Transverse colon (tissue), 4 donors: ENCODE data around the gene LRRC4B. TPM values are rescaled to one million over a fixed set of nuclear protein-coding genes. Genes with fewer than 3 reads are reported as not detected.

Experiments used
- DNase-seq: peaks from one replicate; pipeline ENCODE4 v3.0.0-alpha.2; 2019
- H3K27ac ChIP-seq, 4 donors: fragments of 200-600 bp; sonication (generic); 2 replicates each; pipeline ENCODE4 v1.5.1; 2016 to 2018; ENCODE audit warnings: inconsistent platforms in 4 of 4
- H3K27me3 ChIP-seq: fragments of 200-600 bp; sonication (generic); 2 replicates; pipeline ENCODE4 v1.5.1; 2017; ENCODE audit warnings: inconsistent platforms
- H3K36me3 ChIP-seq, 4 donors: fragments of 200-600 bp; sonication (generic); 2 replicates each; pipeline ENCODE4 v1.5.1; 2017 to 2019; ENCODE audit warnings: inconsistent platforms in 4 of 4
- H3K4me1 ChIP-seq, 4 donors: fragments of 200-600 bp; sonication (generic); 2 replicates each; pipeline ENCODE4 v1.5.1; 2017 to 2020; ENCODE audit warnings: inconsistent platforms in 4 of 4
- H3K4me3 ChIP-seq, 4 donors: fragments of 200-600 bp; sonication (generic); 1 replicate in 1 of 4; 2 replicates in 3 of 4; pipeline versions ENCODE4 v1.5.1 to v1.6.1; 2017 to 2019; ENCODE audit warnings: inconsistent platforms in 4 of 4
- H3K9me3 ChIP-seq, 2 donors: fragments of 200-600 bp; sonication (generic); 2 replicates each; pipeline ENCODE4 v1.5.1; 2017 to 2019; ENCODE audit warnings: inconsistent platforms in 2 of 2
- CTCF ChIP-seq, 5 experiments: fragments of 200-600 bp in 3 of 5; fragments of 450-650 bp in 2 of 5; sonication (generic) in 3 of 5; IDR thresholded peaks; 1 replicate in 2 of 5; 2 replicates in 3 of 5; pipeline ENCODE4 v1.5.1; 2016 to 2017; ENCODE audit warnings: antibody characterized with exemption in 5 of 5, inconsistent platforms in 3 of 5, mild to moderate bottlenecking in 2 of 5, moderate library complexity in 1 of 5
- EP300 ChIP-seq: sonication (generic); formaldehyde crosslinking; IDR thresholded peaks from one replicate; pipeline ENCODE4 v1.6.1; 2017; ENCODE audit warnings: antibody characterized with exemption, low read depth
- POLR2A ChIP-seq: fragments of 450-650 bp; IDR thresholded peaks from one replicate; pipeline ENCODE4 v1.6.1; 2016; ENCODE audit warnings: antibody characterized with exemption, mild to moderate bottlenecking, moderate library complexity
- POLR2AphosphoS5 ChIP-seq, 3 donors: sonication (generic); formaldehyde crosslinking; IDR thresholded peaks; one replicate each; pipeline ENCODE4 v1.6.1; 2016; ENCODE audit warnings: antibody characterized with exemption in 3 of 3
- WGBS, 2 donors: methylation state at CpG; one replicate each; pipeline ENCODE4 v1.1.5; 2018; ENCODE audit warnings: low coverage in 1 of 2; 5-methylcytosine and 5-hydroxymethylcytosine counted together
- in situ Hi-C, 4 donors: fragments of 200-750 bp; cut with MboI; loops; one replicate each; pipeline versions ENCODE4 v1.15.0 to v1.15.1; 2017; ENCODE audit warnings: low sequenced_read_pairs in 3 of 4, low pct_ligation_motif_present in 1 of 4, low pct_unique_long_range_greater_than_20kb in 1 of 4
- intact Hi-C: fragments of 100-400 bp; cut with DNase I; formaldehyde crosslinking; loops from one replicate; pipeline ENCODE4 v1.15.1; 2023; ENCODE audit warnings: low total_unique reads
- total RNA-seq, 4 donors: library from RNA; depleted of rRNA; stranded (reverse); fragments of >200 nt; gene quantifications; one replicate each; pipeline ENCODE4 v1.1.0, GENCODE V29; 2016

The LRRC4B gene
- total RNA-seq, 4 donors from 2014 or later, result 0.37 to 1.4 (median 0.91) TPM

- Histone ChIP-seq H3K27me3 (no peaks in the 10 kb centered on the region), H3K9me3 (no peaks in the 10 kb centered on the region), H3K27ac (no peak overlapping the region), H3K4me1 (peaks cover 0 to 7% (median 6%) of the 10 kb centered on the region in 4 donors), H3K4me3 (no peak overlapping the region), H3K36me3 (no peaks in the 10 kb centered on the region)
- no peak for TF ChIP-seq EP300
- TF ChIP-seq CTCF (IDR thresholded peaks at IDR 0.05), result no peak
- TF ChIP-seq POLR2A, result no peak
- no peak for TF ChIP-seq POLR2AphosphoS5 (IDR thresholded peaks at IDR 0.05)
- intact Hi-C loops, result loop anchor here (5.0 kb wide), 1 partner anchor 619 kb away; no protein-coding TSS in a partner anchor
- in situ Hi-C loops, result no loop called here
- DNase-seq, result no peak
- 48 to 80% methylated on average over 1 to 12 of the region's 12 CpGs for WGBS, 2 donors
Observed at GRCh38 chr19:50501186-50501567, 67.1 kb downstream of the LRRC4B start.

DNA sequence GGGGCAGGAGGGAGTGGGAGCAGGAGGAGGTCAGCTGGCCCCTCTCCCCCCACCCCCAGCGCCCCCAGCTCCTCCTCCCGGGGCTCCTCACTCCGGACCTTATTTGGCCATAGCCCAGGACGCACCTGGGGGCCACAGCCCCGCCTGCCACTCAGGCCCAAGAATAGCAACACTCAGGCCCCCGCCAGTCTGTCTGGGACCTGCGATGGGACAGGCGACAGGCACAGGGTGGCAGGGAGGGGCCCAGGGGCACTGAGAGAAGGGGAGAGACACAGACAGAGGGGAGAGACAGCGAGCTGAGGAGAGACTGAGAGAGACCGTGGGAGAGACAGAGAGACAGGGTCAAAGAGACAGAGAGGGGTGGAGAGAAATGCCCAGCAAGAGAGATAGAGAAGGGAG, 67.5 kb downstream of the LRRC4B start:
- in situ Hi-C loops, result no loop called here
- H3K27me3 ChIP-seq, result no peaks in the 10 kb centered on the region
- no peak for TF ChIP-seq EP300
- TF ChIP-seq POLR2A, result no peak
- TF ChIP-seq POLR2AphosphoS5 (IDR thresholded peaks at IDR 0.05), result no peak
- no peak for TF ChIP-seq CTCF (IDR thresholded peaks at IDR 0.05)
- intact Hi-C loops, result loop anchor here (5.0 kb wide), 1 partner anchor 618 kb away; no protein-coding TSS in a partner anchor
- no peak for DNase-seq
- no peak overlapping the region for H3K4me3 ChIP-seq
- H3K9me3 ChIP-seq, result no peaks in the 10 kb centered on the region
- H3K27ac ChIP-seq, result no peak overlapping the region
- H3K4me1 ChIP-seq, result peaks cover 0 to 7% (median 6%) of the 10 kb centered on the region in 4 donors
- H3K36me3 ChIP-seq, result no peaks in the 10 kb centered on the region
- WGBS, 2 donors, result 25 to 58% methylated on average over 4 to 10 of the region's 10 CpGs

- Histone ChIP-seq H3K36me3 (no peaks in the 10 kb centered on the region), H3K27me3 (no peaks in the 10 kb centered on the region), H3K4me1 (peaks cover 0 to 7% (median 6%) of the 10 kb centered on the region in 4 donors), H3K9me3 (no peaks in the 10 kb centered on the region), H3K4me3 (no peak overlapping the region), H3K27ac (no peak overlapping the region)
- WGBS, 2 donors, result 66% methylated on average over 26 of the region's 27 CpGs; no CpG with 5 or more reads in 1 of the 2 donors
- DNase-seq, result no peak
- in situ Hi-C loops (no loop called here), intact Hi-C loops (loop anchor here (5.0 kb wide), 1 partner anchor 618 kb away; no protein-coding TSS in a partner anchor)
- no peak for TF ChIP-seq POLR2A
- no peak for TF ChIP-seq EP300
- no peak for TF ChIP-seq CTCF (IDR thresholded peaks at IDR 0.05)
- TF ChIP-seq POLR2AphosphoS5 (IDR thresholded peaks at IDR 0.05), result no peak
Observed at GRCh38 chr19:50500060-50500752, 68.0 kb downstream of the LRRC4B start.

DNA sequence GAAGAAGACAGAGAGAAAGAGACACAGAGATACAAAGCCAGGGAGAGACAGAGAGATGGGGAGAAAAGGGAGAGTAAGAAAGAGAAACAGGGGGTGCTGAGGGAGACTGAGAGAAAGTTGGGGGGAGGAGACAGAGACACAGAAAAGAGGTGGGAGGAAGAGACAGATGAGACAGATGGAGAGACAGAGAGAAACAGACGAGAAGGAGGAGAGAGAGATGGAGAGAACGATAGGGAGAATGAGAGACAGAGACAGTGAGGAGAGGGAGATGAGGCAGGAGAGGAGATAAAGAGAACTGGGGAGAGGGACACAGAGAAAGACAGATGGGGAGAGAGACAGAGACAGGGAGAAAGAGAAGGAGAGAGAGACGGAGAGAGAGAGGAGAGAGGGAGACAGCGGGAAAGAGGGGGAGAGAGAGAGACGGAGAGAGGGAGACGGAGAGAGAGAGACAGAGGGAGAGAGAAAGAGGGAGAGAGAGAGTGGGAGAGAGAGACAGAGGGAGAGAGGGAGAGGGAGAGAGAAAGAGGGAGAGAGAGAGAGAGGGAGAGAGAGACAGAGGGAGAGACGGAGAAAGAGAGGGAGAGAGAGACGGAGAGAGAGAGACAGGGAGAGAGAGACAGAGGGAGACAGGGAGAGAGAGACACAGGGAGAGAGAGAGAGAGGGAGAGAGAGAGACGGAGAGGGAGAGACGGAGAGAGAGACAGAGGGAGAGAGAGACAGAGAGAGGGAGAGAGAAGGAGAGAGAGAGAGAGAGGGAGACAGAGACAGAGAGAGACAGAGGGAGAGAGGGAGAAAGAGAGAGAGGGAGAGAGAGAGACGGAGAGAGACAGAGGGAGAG, 69.8 kb downstream of the LRRC4B start:
- WGBS, 2 donors, result 82 to 86% methylated on average over 9 to 11 of the region's 11 CpGs
- H3K27me3 ChIP-seq, result no peaks in the 10 kb centered on the region
- no peaks in the 10 kb centered on the region for H3K9me3 ChIP-seq
- H3K4me3 ChIP-seq, result no peak overlapping the region
- in situ Hi-C loops, result no loop called here
- DNase-seq, result no peak
- TF ChIP-seq POLR2AphosphoS5 (IDR thresholded peaks at IDR 0.05) (no peak), EP300 (no peak), CTCF (IDR thresholded peaks at IDR 0.05) (no peak), POLR2A (no peak)
- no peak overlapping the region for H3K27ac ChIP-seq
- H3K36me3 ChIP-seq, result no peaks in the 10 kb centered on the region
- intact Hi-C loops, result no loop called here
- peaks cover 0 to 7% (median 6%) of the 10 kb centered on the region in 4 donors for H3K4me1 ChIP-seq
